ENCODE results near the gene CTDP1. TPM values are rescaled to one million over a fixed set of nuclear protein-coding genes. Genes with fewer than 3 reads are reported as not detected.

Gene CTDP1
- total RNA-seq, 1 donor from 2014 or later: 7.5 TPM

GRCh38 chr18:79792096-79792987 lies 112.7 kb downstream of the CTDP1 start:
- Histone ChIP-seq H3K4me1 (peaks cover 16% of the 10 kb centered on the region), H3K4me3 (peak overlapping the region; percentile 23), H3K27me3 (ENCODE audit: low read depth) (peaks cover 96% of the 10 kb centered on the region), H3K9me3 (replicated peaks) (no peaks in the 10 kb centered on the region), H3K36me3 (no peaks in the 10 kb centered on the region), H3K27ac (replicated peaks) (no peak overlapping the region)
- intact Hi-C loops (cut with micrococcal nuclease): no loop called here
- TF ChIP-seq CTCF (IDR thresholded peaks at IDR 0.05; ENCODE audit: borderline replicate concordance): no peak
- DNase-seq: peak; percentile 13

GRCh38 chr18:79792988-79793355 lies 113.4 kb downstream of the CTDP1 start:
- no peak for DNase-seq
- intact Hi-C loops (cut with micrococcal nuclease): no loop called here
- TF ChIP-seq CTCF (IDR thresholded peaks at IDR 0.05; ENCODE audit: borderline replicate concordance): no peak
- Histone ChIP-seq H3K27ac (replicated peaks) (no peak overlapping the region), H3K9me3 (replicated peaks) (no peaks in the 10 kb centered on the region), H3K27me3 (ENCODE audit: low read depth) (peaks cover 96% of the 10 kb centered on the region), H3K4me3 (no peak overlapping the region), H3K4me1 (peaks cover 17% of the 10 kb centered on the region), H3K36me3 (no peaks in the 10 kb centered on the region)

GRCh38 chr18:79794846-79795245 lies 115.2 kb downstream of the CTDP1 start:
- DNase-seq: peak; percentile 14
- Histone ChIP-seq H3K36me3 (no peaks in the 10 kb centered on the region), H3K9me3 (replicated peaks) (no peaks in the 10 kb centered on the region), H3K27me3 (ENCODE audit: low read depth) (peaks cover 96% of the 10 kb centered on the region), H3K27ac (replicated peaks) (no peak overlapping the region), H3K4me3 (no peak overlapping the region), H3K4me1 (peaks cover 26% of the 10 kb centered on the region)
- intact Hi-C loops (cut with micrococcal nuclease): no loop called here
- no peak for TF ChIP-seq CTCF (IDR thresholded peaks at IDR 0.05; ENCODE audit: borderline replicate concordance)

GRCh38 chr18:79795446-79795845 lies 115.8 kb downstream of the CTDP1 start:
- H3K27me3 ChIP-seq (ENCODE audit: low read depth): peaks cover 96% of the 10 kb centered on the region
- no peak overlapping the region for H3K4me3 ChIP-seq
- H3K27ac ChIP-seq (replicated peaks): no peak overlapping the region
- H3K4me1 ChIP-seq: peaks cover 26% of the 10 kb centered on the region
- H3K9me3 ChIP-seq (replicated peaks): no peaks in the 10 kb centered on the region
- intact Hi-C loops (cut with micrococcal nuclease): no loop called here
- no peaks in the 10 kb centered on the region for H3K36me3 ChIP-seq
- no peak for DNase-seq
- TF ChIP-seq CTCF (IDR thresholded peaks at IDR 0.05; ENCODE audit: borderline replicate concordance): no peak

GRCh38 chr18:79796016-79796415 lies 116.4 kb downstream of the CTDP1 start:
- no peak overlapping the region for H3K27ac ChIP-seq (replicated peaks)
- no peaks in the 10 kb centered on the region for H3K9me3 ChIP-seq (replicated peaks)
- H3K4me1 ChIP-seq: peaks cover 26% of the 10 kb centered on the region
- no peaks in the 10 kb centered on the region for H3K36me3 ChIP-seq
- no peak for TF ChIP-seq CTCF (IDR thresholded peaks at IDR 0.05; ENCODE audit: borderline replicate concordance)
- DNase-seq: no peak
- H3K4me3 ChIP-seq: no peak overlapping the region
- intact Hi-C loops (cut with micrococcal nuclease): no loop called here
- peaks cover 96% of the 10 kb centered on the region for H3K27me3 ChIP-seq (ENCODE audit: low read depth)
